HepG2 (cell line): ENCODE data around the gene CA11. TPM values are rescaled to one million over a fixed set of nuclear protein-coding genes. Genes with fewer than 3 reads are reported as not detected.

Source experiments
- AGO2 ChIP-seq: fragments of 200-400 bp; formaldehyde crosslinking; optimal IDR thresholded peaks from 2 replicates; pipeline ENCODE3; 2017; ENCODE audit warnings: mild to moderate bottlenecking, low read depth, low read length, moderate library complexity
- ASH2L ChIP-seq: fragments of 300-600, 200-600 bp; sonication (generic); IDR thresholded peaks from 2 replicates; pipeline ENCODE4 v1.7.0; 2017; ENCODE audit warnings: low read depth, mild to moderate bottlenecking, moderate library complexity, mixed read lengths, low read length; ENCODE audit not compliant: insufficient read length
- ATF1 ChIP-seq: IDR thresholded peaks from 2 replicates; pipeline ENCODE4 v1.6.1; 2016; ENCODE audit warnings: mild to moderate bottlenecking, control low read depth
- GTF3A ChIP-seq: sonication (generic); formaldehyde crosslinking; conservative IDR thresholded peaks from 2 replicates; pipeline ENCODE4 v1.4.0; 2020; ENCODE audit warnings: mild to moderate bottlenecking, missing genetic modification reagents
- HOXA3 ChIP-seq: sonication (generic); formaldehyde crosslinking; IDR thresholded peaks from 2 replicates; pipeline ENCODE4 v1.5.0; 2020; ENCODE audit warnings: missing genetic modification reagents
- KDM3A ChIP-seq: IDR thresholded peaks from 2 replicates; pipeline ENCODE4 v1.6.1; 2018; ENCODE audit warnings: low read depth, missing compliant biosample characterization
- MTF1 ChIP-seq: sonication (generic); formaldehyde crosslinking; IDR thresholded peaks from 2 replicates; pipeline ENCODE4 v1.5.0; 2020; ENCODE audit warnings: missing genetic modification reagents
- PLRG1 ChIP-seq: fragments of 450-650 bp; conservative IDR thresholded peaks from 2 replicates; pipeline ENCODE4 v1.6.1; 2016
- RFX5 ChIP-seq: IDR thresholded peaks from 2 replicates; pipeline ENCODE4 v1.6.1; 2011; ENCODE audit warnings: low read depth, low read length, improper control_type of control experiment
- ZBTB21 ChIP-seq: sonication (generic); formaldehyde crosslinking; IDR thresholded peaks from 2 replicates; pipeline ENCODE4 v1.4.0; 2020; ENCODE audit warnings: missing genetic modification reagents
- ZNF101 ChIP-seq: sonication (generic); formaldehyde crosslinking; IDR thresholded peaks from 2 replicates; pipeline ENCODE4 v1.4.0; 2020; ENCODE audit warnings: mild to moderate bottlenecking, low read depth, missing genetic modification reagents, borderline replicate concordance
- ZNF282 ChIP-seq: fragments of 450-650 bp; IDR thresholded peaks from 2 replicates; pipeline ENCODE4 v1.6.1; 2018; ENCODE audit not compliant: partially characterized antibody
- ZNF30 ChIP-seq: sonication (generic); formaldehyde crosslinking; IDR thresholded peaks from 2 replicates; pipeline ENCODE4 v1.5.0; 2020; ENCODE audit warnings: mild to moderate bottlenecking, missing genetic modification reagents
- ZNF329 ChIP-seq: sonication (generic); formaldehyde crosslinking; IDR thresholded peaks from 2 replicates; pipeline ENCODE4 v1.9.0; 2021; ENCODE audit warnings: low read depth, mild to moderate bottlenecking, missing genetic modification reagents
- ZNF543 ChIP-seq: sonication (generic); formaldehyde crosslinking; IDR thresholded peaks from 2 replicates; pipeline ENCODE4 v1.4.0; 2020; ENCODE audit warnings: mild to moderate bottlenecking, missing genetic modification reagents
- ZNF672 ChIP-seq: sonication (generic); formaldehyde crosslinking; IDR thresholded peaks from 2 replicates; pipeline ENCODE4 v1.8.1; 2022; ENCODE audit warnings: missing genetic modification reagents
- ZNF878 ChIP-seq: sonication (generic); formaldehyde crosslinking; IDR thresholded peaks from 2 replicates; pipeline ENCODE4 v1.8.1; 2023; ENCODE audit warnings: mild to moderate bottlenecking, missing genetic modification reagents, moderate library complexity
- polyA plus RNA-seq, 8 experiments: library from polyadenylated mRNA; depleted of rRNA in 3 of 8; stranded (reverse) in 7 of 8; unstranded in 1 of 8; fragments of >200 nt; fragmentation: Illumina TruSeq in 4 of 8; extraction: Trizol in 4 of 8; gene quantifications; 2 replicates each; pipeline versions ENCODE4 v1.2.1 to v1.2.3, GENCODE V29; 2011 to 2016; ENCODE audit warnings: low read depth in 4 of 8, missing spikeins in 1 of 8, mixed read lengths in 1 of 8; ENCODE audit not compliant: insufficient read depth in 1 of 8
- total RNA-seq, 5 experiments: library from RNA; depleted of rRNA; stranded (reverse); fragments of >200 nt; fragmentation: Illumina TruSeq; extraction: Trizol; gene quantifications; 2 replicates each; pipeline ENCODE4 v1.2.3, GENCODE V29; 2016; ENCODE audit warnings: low read depth in 1 of 5
- TF ChIP-seq, protein P1 (sequence below): sonication (generic); formaldehyde crosslinking; IDR thresholded peaks from 2 replicates; pipeline ENCODE4 v1.5.0; 2020; ENCODE audit warnings: mild to moderate bottlenecking, missing genetic modification reagents, moderate library complexity
- TF ChIP-seq, protein P2 (sequence below): IDR thresholded peaks from 2 replicates; pipeline ENCODE4 v1.6.1; 2016; ENCODE audit warnings: missing biosample characterization, missing genetic modification reagents, low read depth
- TF ChIP-seq, protein P3 (sequence below): sonication (generic); formaldehyde crosslinking; IDR thresholded peaks from 2 replicates; pipeline ENCODE4 v1.5.0; 2020; ENCODE audit warnings: missing genetic modification reagents
- TF ChIP-seq, protein P4 (sequence below): sonication (generic); formaldehyde crosslinking; conservative IDR thresholded peaks from 2 replicates; pipeline ENCODE4 v1.8.0; 2022; ENCODE audit warnings: missing genetic modification reagents
- TF ChIP-seq, protein P5 (sequence below): sonication (generic); formaldehyde crosslinking; IDR thresholded peaks from 2 replicates; pipeline ENCODE4 v1.4.0; 2020; ENCODE audit warnings: missing genetic modification reagents, mild to moderate bottlenecking, borderline replicate concordance
- TF ChIP-seq, protein P6 (sequence below), 2 experiments: fragments of 450-650 bp in 1 of 2; sonication (generic) in 1 of 2; formaldehyde crosslinking; IDR thresholded peaks; 2 replicates each; pipeline versions ENCODE4 v1.5.0 to v1.8.0; 2020 to 2022; ENCODE audit warnings: mild to moderate bottlenecking in 1 of 2, missing genetic modification reagents in 1 of 2

The CA11 gene
- total and polyA plus RNA-seq, 2 of the 13 experiments (the other 11 are each of a cell fraction or from before 2014, with no cell fraction given), result 0.41 to 0.58 TPM

DNA sequence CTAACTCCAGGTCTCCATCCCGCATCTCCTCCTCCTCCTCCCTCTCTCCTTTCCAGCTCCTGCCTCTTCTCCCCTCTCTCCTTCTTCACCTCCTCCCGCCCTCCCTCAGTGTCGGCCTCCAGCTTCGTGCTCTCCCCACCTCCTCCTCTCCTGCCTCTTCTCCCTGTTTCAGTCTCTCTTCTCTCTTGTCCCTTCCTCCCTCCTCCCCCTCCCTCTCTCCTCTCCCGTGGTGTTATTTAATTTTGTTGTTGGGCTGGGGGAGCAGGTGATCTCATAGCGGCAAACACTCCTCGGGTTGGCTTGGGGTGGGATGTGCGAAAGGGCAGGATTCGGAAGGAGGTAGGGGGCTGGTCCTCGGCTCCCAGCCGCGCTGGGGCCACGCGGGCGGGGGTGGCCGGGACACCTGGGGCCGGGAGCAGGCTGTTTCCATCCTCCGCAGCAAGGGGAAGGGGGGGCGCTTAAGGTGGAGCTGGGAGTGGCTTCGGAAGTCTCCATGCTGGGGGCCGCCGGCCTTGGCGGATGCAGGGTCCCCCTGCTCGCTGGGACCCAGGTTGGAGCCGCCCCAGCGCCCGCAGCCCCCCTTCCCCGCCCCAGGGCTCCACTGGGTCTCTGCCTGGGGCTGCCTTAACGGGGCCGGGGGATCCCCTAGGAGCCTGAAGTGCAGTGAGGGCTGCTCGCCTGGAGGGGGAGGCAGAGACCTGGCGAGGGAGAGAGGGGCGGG lies at the start of gene CA11 (continued):
- TF ChIP-seq ZNF672 (no peak), ZBTB21 (CRISPR knock-in tag) (no peak), MTF1 (no peak), RFX5 (no peak), ZNF543 (no peak), ZNF282 (no peak), ZNF329 (CRISPR knock-in tag) (no peak), AGO2 (no peak), ZNF101 (CRISPR knock-in tag) (no peak), HOXA3 (CRISPR knock-in tag) (no peak), KDM3A (CRISPR knock-in tag) (peak; percentile 93; the same call in 1 of the 2 replicates), PLRG1 (no peak), ZNF30 (no peak), GTF3A (no peak), ZNF878 (no peak), ASH2L (no peak), ATF1 (CRISPR knock-in tag) (no peak)
- TF ChIP-seq, protein P1, sequence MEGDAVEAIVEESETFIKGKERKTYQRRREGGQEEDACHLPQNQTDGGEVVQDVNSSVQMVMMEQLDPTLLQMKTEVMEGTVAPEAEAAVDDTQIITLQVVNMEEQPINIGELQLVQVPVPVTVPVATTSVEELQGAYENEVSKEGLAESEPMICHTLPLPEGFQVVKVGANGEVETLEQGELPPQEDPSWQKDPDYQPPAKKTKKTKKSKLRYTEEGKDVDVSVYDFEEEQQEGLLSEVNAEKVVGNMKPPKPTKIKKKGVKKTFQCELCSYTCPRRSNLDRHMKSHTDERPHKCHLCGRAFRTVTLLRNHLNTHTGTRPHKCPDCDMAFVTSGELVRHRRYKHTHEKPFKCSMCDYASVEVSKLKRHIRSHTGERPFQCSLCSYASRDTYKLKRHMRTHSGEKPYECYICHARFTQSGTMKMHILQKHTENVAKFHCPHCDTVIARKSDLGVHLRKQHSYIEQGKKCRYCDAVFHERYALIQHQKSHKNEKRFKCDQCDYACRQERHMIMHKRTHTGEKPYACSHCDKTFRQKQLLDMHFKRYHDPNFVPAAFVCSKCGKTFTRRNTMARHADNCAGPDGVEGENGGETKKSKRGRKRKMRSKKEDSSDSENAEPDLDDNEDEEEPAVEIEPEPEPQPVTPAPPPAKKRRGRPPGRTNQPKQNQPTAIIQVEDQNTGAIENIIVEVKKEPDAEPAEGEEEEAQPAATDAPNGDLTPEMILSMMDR (CRISPR knock-in tag), result peak; percentile 98
- TF ChIP-seq, protein P2, sequence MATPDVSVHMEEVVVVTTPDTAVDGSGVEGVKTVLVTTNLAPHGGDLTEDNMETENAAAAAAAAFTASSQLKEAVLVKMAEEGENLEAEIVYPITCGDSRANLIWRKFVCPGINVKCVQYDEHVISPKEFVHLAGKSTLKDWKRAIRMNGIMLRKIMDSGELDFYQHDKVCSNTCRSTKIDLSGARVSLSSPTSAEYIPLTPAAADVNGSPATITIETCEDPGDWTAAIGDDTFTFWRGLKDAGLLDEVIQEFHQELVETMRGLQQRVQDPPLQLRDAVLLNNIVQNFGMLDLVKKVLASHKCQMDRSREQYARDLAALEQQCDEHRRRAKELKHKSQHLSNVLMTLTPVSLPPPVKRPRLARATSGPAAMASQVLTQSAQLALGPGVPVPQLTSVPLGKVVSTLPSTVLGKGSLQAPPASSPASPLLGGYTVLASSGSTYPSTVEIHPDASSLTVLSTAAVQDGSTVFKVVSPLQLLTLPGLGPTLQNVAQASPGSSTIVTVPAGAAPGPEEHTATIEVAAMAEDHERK (CRISPR knock-in tag), result no peak
- TF ChIP-seq, protein P3, sequence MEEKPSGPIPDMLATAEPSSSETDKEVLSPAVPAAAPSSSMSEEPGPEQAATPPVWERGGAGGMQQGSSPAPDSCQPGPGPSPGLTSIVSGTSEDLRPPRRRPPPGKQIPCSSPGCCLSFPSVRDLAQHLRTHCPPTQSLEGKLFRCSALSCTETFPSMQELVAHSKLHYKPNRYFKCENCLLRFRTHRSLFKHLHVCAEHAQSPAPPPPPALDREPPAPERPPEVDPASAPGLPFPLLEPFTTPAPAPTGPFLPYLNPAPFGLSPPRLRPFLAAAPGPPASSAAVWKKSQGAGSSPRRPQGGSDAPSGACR (CRISPR knock-in tag), result no peak
- TF ChIP-seq, protein P4, sequence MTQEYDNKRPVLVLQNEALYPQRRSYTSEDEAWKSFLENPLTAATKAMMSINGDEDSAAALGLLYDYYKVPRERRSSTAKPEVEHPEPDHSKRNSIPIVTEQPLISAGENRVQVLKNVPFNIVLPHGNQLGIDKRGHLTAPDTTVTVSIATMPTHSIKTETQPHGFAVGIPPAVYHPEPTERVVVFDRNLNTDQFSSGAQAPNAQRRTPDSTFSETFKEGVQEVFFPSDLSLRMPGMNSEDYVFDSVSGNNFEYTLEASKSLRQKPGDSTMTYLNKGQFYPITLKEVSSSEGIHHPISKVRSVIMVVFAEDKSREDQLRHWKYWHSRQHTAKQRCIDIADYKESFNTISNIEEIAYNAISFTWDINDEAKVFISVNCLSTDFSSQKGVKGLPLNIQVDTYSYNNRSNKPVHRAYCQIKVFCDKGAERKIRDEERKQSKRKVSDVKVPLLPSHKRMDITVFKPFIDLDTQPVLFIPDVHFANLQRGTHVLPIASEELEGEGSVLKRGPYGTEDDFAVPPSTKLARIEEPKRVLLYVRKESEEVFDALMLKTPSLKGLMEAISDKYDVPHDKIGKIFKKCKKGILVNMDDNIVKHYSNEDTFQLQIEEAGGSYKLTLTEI, result no peak
- TF ChIP-seq, protein P5, sequence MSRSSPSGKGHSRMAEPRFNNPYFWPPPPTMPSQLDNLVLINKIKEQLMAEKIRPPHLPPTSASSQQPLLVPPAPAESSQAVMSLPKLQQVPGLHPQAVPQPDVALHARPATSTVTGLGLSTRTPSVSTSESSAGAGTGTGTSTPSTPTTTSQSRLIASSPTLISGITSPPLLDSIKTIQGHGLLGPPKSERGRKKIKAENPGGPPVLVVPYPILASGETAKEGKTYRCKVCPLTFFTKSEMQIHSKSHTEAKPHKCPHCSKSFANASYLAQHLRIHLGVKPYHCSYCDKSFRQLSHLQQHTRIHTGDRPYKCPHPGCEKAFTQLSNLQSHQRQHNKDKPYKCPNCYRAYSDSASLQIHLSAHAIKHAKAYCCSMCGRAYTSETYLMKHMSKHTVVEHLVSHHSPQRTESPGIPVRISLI (CRISPR knock-in tag), result no peak
- TF ChIP-seq, protein P6, sequence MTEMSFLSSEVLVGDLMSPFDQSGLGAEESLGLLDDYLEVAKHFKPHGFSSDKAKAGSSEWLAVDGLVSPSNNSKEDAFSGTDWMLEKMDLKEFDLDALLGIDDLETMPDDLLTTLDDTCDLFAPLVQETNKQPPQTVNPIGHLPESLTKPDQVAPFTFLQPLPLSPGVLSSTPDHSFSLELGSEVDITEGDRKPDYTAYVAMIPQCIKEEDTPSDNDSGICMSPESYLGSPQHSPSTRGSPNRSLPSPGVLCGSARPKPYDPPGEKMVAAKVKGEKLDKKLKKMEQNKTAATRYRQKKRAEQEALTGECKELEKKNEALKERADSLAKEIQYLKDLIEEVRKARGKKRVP (CRISPR knock-in tag; IDR thresholded peaks at IDR 0.05), result no peak
